Measurements from ENCODE around the gene TMEM72.
A peak's percentile ranks its signal among the peaks of the same experiment; 100 is the strongest.
"Not testable (repeated sequence)": the region's sequence is repeated elsewhere in the genome, so short reads cannot be mapped to it uniquely, and the experiment has no call there.

Gene TMEM72

GRCh38 chr10:44911081-44911540 is at the start of gene TMEM72:
TSS of gene TMEM72 (plus strand) at chr10:44911337. CDS start at chr10:44911513, 176 bp downstream.
- no peak for DNase-seq

- no peak for DNase-seq
Observed at GRCh38 chr10:44862006-44862751, 49.0 kb upstream of the TMEM72 start.

GRCh38 chr10:44862924-44863323 is 48.2 kb upstream of the TMEM72 start:
- no peak for DNase-seq

GRCh38 chr10:44863344-44864047 is 47.6 kb upstream of the TMEM72 start:
- DNase-seq, result no peak

- DNase-seq, result no peak
Observed at GRCh38 chr10:44864051-44864450, 47.1 kb upstream of the TMEM72 start.

- peak; percentile 17 for DNase-seq
Observed at GRCh38 chr10:44864637-44865288, 46.4 kb upstream of the TMEM72 start.

GRCh38 chr10:44865289-44865671 is 45.9 kb upstream of the TMEM72 start:
- no peak for DNase-seq

- DNase-seq, result not testable (repeated sequence)
Observed at GRCh38 chr10:44866367-44866766, 44.8 kb upstream of the TMEM72 start.

GRCh38 chr10:44870031-44870430 is 41.1 kb upstream of the TMEM72 start:
- DNase-seq, result no peak

- no peak for DNase-seq
Observed at GRCh38 chr10:44873160-44873559, 38.0 kb upstream of the TMEM72 start.

GRCh38 chr10:44874166-44874565 is 37.0 kb upstream of the TMEM72 start:
- no peak for DNase-seq

GRCh38 chr10:44878706-44879530 is 32.2 kb upstream of the TMEM72 start:
- peak; percentile 17 for DNase-seq

- DNase-seq, result no peak
Observed at GRCh38 chr10:44879531-44879899, 31.6 kb upstream of the TMEM72 start.

GRCh38 chr10:44880090-44880715 is 30.9 kb upstream of the TMEM72 start:
- no peak for DNase-seq

- no peak for DNase-seq
Observed at GRCh38 chr10:44881649-44882048, 29.5 kb upstream of the TMEM72 start.

- DNase-seq, result no peak
Observed at GRCh38 chr10:44882166-44882720, 28.9 kb upstream of the TMEM72 start.

- no peak for DNase-seq
Observed at GRCh38 chr10:44883593-44884331, 27.4 kb upstream of the TMEM72 start.

GRCh38 chr10:44885710-44886109 is 25.4 kb upstream of the TMEM72 start:
- DNase-seq, result no peak

GRCh38 chr10:44886966-44887365 is 24.2 kb upstream of the TMEM72 start:
- no peak for DNase-seq

- no peak for DNase-seq
Observed at GRCh38 chr10:44888886-44889285, 22.3 kb upstream of the TMEM72 start.

GRCh38 chr10:44889834-44890233 is 21.3 kb upstream of the TMEM72 start:
- DNase-seq, result no peak
